Mesenchymal stem cell (in vitro differentiated cells and primary cell): ENCODE measurements around the gene CEP55. TPM values are rescaled to one million over a fixed set of nuclear protein-coding genes. Genes with fewer than 3 reads are reported as not detected.

Experiments
- DNase-seq: peaks from one replicate; pipeline ENCODE4 v3.0.0-alpha.2; 2013
- H2AFZ ChIP-seq: one replicate; pipeline ENCODE4 v1.6.1; 2013; ENCODE audit warnings: low read depth, mild to moderate bottlenecking, control low read depth, inconsistent platforms, low read length, moderate library complexity
- H2AK5ac ChIP-seq: 2 replicates; pipeline ENCODE4 v1.6.1; 2013; ENCODE audit warnings: low read length, moderate library complexity, mild to moderate bottlenecking, inconsistent platforms; ENCODE audit not compliant: severe bottlenecking
- H2BK120ac ChIP-seq: one replicate; pipeline ENCODE4 v1.6.1; 2013; ENCODE audit warnings: low read depth, mild to moderate bottlenecking, inconsistent platforms, low read length, moderate library complexity
- H2BK12ac ChIP-seq, 2 experiments: one replicate each; pipeline ENCODE4 v1.6.1; 2013; ENCODE audit warnings: inconsistent platforms in 2 of 2, low read length in 2 of 2, mild to moderate bottlenecking in 2 of 2, moderate library complexity in 2 of 2, control low read depth in 1 of 2
- H2BK15ac ChIP-seq: one replicate; pipeline ENCODE4 v1.6.1; 2013; ENCODE audit warnings: mild to moderate bottlenecking, low read depth, inconsistent platforms; ENCODE audit not compliant: poor library complexity, severe bottlenecking
- H2BK5ac ChIP-seq: 2 replicates; pipeline ENCODE4 v1.6.1; 2013; ENCODE audit warnings: low read depth, mild to moderate bottlenecking, low read length, control low read depth, inconsistent platforms; ENCODE audit not compliant: poor library complexity, severe bottlenecking
- H3K14ac ChIP-seq, 2 experiments: one replicate each; pipeline ENCODE4 v1.6.1; 2013; ENCODE audit warnings: inconsistent platforms in 2 of 2, low read length in 2 of 2, control low read depth in 1 of 2, mild to moderate bottlenecking in 1 of 2, moderate library complexity in 1 of 2
- H3K18ac ChIP-seq, 2 experiments: one replicate each; pipeline ENCODE4 v1.6.1; 2013; ENCODE audit warnings: inconsistent platforms in 2 of 2, low read length in 2 of 2, control low read depth in 1 of 2, low read depth in 1 of 2, mild to moderate bottlenecking in 1 of 2
- H3K23ac ChIP-seq, 2 experiments: one replicate each; pipeline ENCODE4 v1.6.1; 2013; ENCODE audit warnings: inconsistent platforms in 2 of 2, low read length in 2 of 2, mild to moderate bottlenecking in 2 of 2, moderate library complexity in 2 of 2, control low read depth in 1 of 2
- H3K27ac ChIP-seq: 2 replicates; pipeline ENCODE4 v1.5.1; 2013; ENCODE audit warnings: mild to moderate bottlenecking, moderate library complexity, low read length, control low read depth, inconsistent platforms; ENCODE audit not compliant: poor library complexity, severe bottlenecking
- H3K27me3 ChIP-seq, 2 experiments: 2 replicates each; pipeline versions ENCODE4 v1.6.1 to v1.7.0; 2013; ENCODE audit warnings: low read length in 2 of 2, mild to moderate bottlenecking in 2 of 2, moderate library complexity in 2 of 2, control low read depth in 1 of 2, inconsistent platforms in 1 of 2; ENCODE audit not compliant: control insufficient read depth in 1 of 2, insufficient read depth in 1 of 2
- H3K36me3 ChIP-seq, 2 experiments: 2 replicates each; pipeline versions ENCODE4 v1.6.1 to v1.7.0; 2013; ENCODE audit warnings: low read length in 2 of 2, control low read depth in 1 of 2, inconsistent platforms in 1 of 2, low read depth in 1 of 2, mild to moderate bottlenecking in 1 of 2; ENCODE audit not compliant: insufficient read depth in 2 of 2, control insufficient read depth in 1 of 2
- H3K4ac ChIP-seq, 2 experiments: one replicate each; pipeline ENCODE4 v1.6.1; 2013; ENCODE audit warnings: inconsistent platforms in 2 of 2, low read length in 2 of 2, mild to moderate bottlenecking in 2 of 2, moderate library complexity in 2 of 2, control low read depth in 1 of 2, low read depth in 1 of 2
- H3K4me1 ChIP-seq: 2 replicates; pipeline ENCODE4 v1.6.1; 2013; ENCODE audit warnings: low read depth, low read length, control low read depth; ENCODE audit not compliant: control insufficient read depth, insufficient read depth
- H3K4me2 ChIP-seq: 2 replicates; pipeline ENCODE4 v1.6.1; 2013; ENCODE audit warnings: low read length, mild to moderate bottlenecking, inconsistent platforms; ENCODE audit not compliant: poor library complexity, severe bottlenecking
- H3K4me3 ChIP-seq, 2 experiments: 2 replicates each; pipeline versions ENCODE4 v1.5.1 to v1.7.0; 2013; ENCODE audit warnings: low read length in 2 of 2, mild to moderate bottlenecking in 2 of 2, control low read depth in 1 of 2, low read depth in 1 of 2; ENCODE audit not compliant: insufficient read depth in 1 of 2
- H3K79me1 ChIP-seq: replicated peaks from 2 replicates; pipeline ENCODE4 v1.6.1; 2013; ENCODE audit warnings: mild to moderate bottlenecking, control low read depth, low read length, inconsistent platforms; ENCODE audit not compliant: poor library complexity, severe bottlenecking
- H3K9ac ChIP-seq: 2 replicates; pipeline ENCODE4 v1.7.0; 2013; ENCODE audit warnings: mild to moderate bottlenecking, low read length, moderate library complexity
- H3K9me3 ChIP-seq: 2 replicates; pipeline ENCODE4 v1.7.0; 2013; ENCODE audit warnings: mild to moderate bottlenecking, low read length; ENCODE audit not compliant: control insufficient read depth
- H4K8ac ChIP-seq: one replicate; pipeline ENCODE4 v1.6.1; 2013; ENCODE audit warnings: inconsistent platforms, mild to moderate bottlenecking, low read length, moderate library complexity
- H4K91ac ChIP-seq: one replicate; pipeline ENCODE4 v1.6.1; 2013; ENCODE audit warnings: mild to moderate bottlenecking, low read length, inconsistent platforms
- WGBS: methylation state at CpG from one replicate; pipeline ENCODE4 v1.1.7; 2013; ENCODE audit warnings: mixed read lengths; 5-methylcytosine and 5-hydroxymethylcytosine counted together
- polyA plus RNA-seq, 2 experiments: library from polyadenylated mRNA; stranded (reverse); fragments of 200-250 nt; gene quantifications; one replicate each; pipeline ENCODE4 v1.2.3, GENCODE V29; 2013

Gene CEP55
- 8.3 TPM for polyA plus RNA-seq (2013, experiment 1 of 2)
- 8.3 TPM for polyA plus RNA-seq (2013, experiment 2 of 2)

DNA sequence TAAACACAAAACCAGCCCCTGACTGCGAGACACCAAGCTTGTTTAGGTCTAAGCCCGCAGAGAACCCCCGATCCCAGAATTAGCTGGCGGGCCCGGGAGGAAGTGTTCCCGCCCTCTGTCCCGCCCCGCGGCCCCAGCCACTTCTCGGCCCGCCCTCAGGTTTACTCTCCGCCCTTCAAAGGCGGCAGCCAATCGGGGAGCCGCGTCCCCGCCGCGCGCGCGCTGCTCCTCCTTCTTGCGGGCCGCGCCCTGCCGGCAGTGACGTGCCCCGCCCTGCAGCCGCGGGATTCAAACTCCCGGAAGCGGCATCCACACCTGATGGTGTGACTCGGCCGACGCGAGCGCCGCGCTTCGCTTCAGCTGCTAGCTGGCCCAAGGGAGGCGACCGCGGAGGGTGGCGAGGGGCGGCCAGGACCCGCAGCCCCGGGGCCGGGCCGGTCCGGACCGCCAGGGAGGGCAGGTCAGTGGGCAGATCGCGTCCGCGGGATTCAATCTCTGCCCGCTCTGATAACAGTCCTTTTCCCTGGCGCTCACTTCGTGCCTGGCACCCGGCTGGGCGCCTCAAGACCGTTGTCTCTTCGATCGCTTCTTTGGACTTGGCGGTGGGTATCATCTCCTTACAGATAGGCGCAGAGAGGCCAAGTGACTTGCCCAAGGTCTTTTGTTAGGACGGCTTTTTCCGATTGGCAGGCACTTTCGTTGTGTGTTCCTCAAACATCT is at the start of gene CEP55:
Gene CEP55 (plus strand): TSS at position 291 of the 720 bp plus-strand sequence. CDS start 3,440 bp downstream, outside the sequence.
- H3K4me3 ChIP-seq: peak within 1 kb of the TSS; percentile 81 to 86
- no peaks in the 10 kb centered on the region for H3K36me3 ChIP-seq
- H3K79me1 ChIP-seq: peaks cover 3% of the 10 kb centered on the region
- no peak within 1 kb of the TSS for H3K14ac ChIP-seq
- H3K27ac ChIP-seq: peak within 1 kb of the TSS; percentile 42
- H3K9me3 ChIP-seq: no peaks in the 10 kb centered on the region
- H4K91ac ChIP-seq: no peak within 1 kb of the TSS
- H3K9ac ChIP-seq: peak within 1 kb of the TSS; percentile 88
- no peak within 1 kb of the TSS for H2BK120ac ChIP-seq
- no peaks in the 10 kb centered on the region for H3K27me3 ChIP-seq
- H4K8ac ChIP-seq: no peak within 1 kb of the TSS
- peak within 1 kb of the TSS; percentile 92 for H3K4me2 ChIP-seq
- peak within 1 kb of the TSS in 1 of 2 experiments; percentile 47 for H3K4ac ChIP-seq
- DNase-seq: peak; percentile 94
- H2BK15ac ChIP-seq: no peak within 1 kb of the TSS
- H3K23ac ChIP-seq: peak within 1 kb of the TSS in 1 of 2 experiments; percentile 89
- no peak within 1 kb of the TSS for H2BK5ac ChIP-seq
- no peak within 1 kb of the TSS for H2AK5ac ChIP-seq
- no peak within 1 kb of the TSS for H2BK12ac ChIP-seq
- peak within 1 kb of the TSS; percentile 55 to 71 for H3K18ac ChIP-seq
- WGBS: under 1% methylated on average over 63 of the region's 68 CpGs
- no peaks in the 10 kb centered on the region for H3K4me1 ChIP-seq
- H2AFZ ChIP-seq: peak within 1 kb of the TSS; percentile 97

DNA sequence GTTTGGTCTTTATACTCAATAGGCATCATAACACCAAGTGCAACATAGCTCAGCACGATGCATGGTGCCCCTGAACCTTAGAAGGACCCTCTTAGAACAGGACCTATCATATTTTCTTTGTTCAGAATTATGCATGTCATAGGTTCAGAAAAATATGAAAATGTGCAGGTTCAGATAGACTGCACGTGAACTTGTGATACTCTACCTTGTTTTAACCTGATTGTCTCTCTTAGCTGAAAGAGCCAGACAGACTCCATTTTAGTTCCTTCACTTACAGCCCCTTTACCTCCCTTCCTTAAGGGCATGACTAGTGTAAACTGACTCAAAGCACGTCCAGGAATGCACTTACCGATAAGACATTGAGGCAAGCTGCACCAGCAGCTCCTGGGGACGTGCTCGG is 49.4 kb upstream of the CEP55 start:
- Histone ChIP-seq H3K9ac (no peak overlapping the region), H3K18ac (no peak overlapping the region), H3K27ac (peak overlapping the region; percentile 91), H3K4ac (no peak overlapping the region), H2AFZ (no peak overlapping the region), H3K27me3 (no peaks in the 10 kb centered on the region), H2AK5ac (peak overlapping the region; percentile 35), H3K4me3 (no peak overlapping the region), H3K79me1 (peaks cover 2% of the 10 kb centered on the region), H3K9me3 (no peaks in the 10 kb centered on the region), H3K14ac (no peak overlapping the region), H2BK15ac (no peak overlapping the region), H2BK120ac (no peak overlapping the region), H3K36me3 (peaks cover 38 to 89% of the 10 kb centered on the region in 2 experiments), H2BK5ac (no peak overlapping the region), H3K4me1 (peaks cover 12% of the 10 kb centered on the region), H4K8ac (no peak overlapping the region), H3K23ac (no peak overlapping the region), H4K91ac (no peak overlapping the region), H2BK12ac (no peak overlapping the region), H3K4me2 (no peak overlapping the region)
- DNase-seq: no peak
- 76% methylated on average over 5 of the region's 6 CpGs for WGBS

DNA sequence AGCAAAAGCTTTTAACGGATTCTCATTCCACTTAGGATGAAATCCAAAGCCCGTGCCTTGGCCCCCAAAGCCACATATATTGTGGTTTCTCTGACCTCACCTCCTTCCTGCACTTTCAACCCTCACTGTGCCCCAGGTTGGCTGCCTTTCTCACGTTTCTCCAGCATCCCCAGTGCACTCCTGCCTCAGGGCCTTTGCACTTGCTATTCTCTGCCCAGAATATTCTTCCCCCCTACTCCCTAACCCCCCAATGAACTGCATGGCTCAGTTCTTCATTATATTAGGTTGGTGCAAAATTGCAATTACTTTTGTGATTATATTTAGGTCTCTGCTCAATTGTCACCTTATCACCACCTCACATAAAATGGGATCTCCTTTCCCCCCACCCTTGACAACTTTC is 48.4 kb upstream of the CEP55 start:
- Histone ChIP-seq H3K4me3 (no peak overlapping the region), H3K36me3 (peaks cover 38 to 89% of the 10 kb centered on the region in 2 experiments), H2AK5ac (peak overlapping the region; percentile 40), H2BK5ac (no peak overlapping the region), H3K27me3 (no peaks in the 10 kb centered on the region), H3K27ac (peak overlapping the region; percentile 65), H4K8ac (no peak overlapping the region), H3K4me2 (no peak overlapping the region), H3K4ac (no peak overlapping the region), H3K18ac (peak overlapping the region in 1 of 2 experiments; percentile 3), H3K23ac (no peak overlapping the region), H4K91ac (no peak overlapping the region), H3K14ac (no peak overlapping the region), H3K79me1 (peaks cover 2% of the 10 kb centered on the region), H3K9ac (no peak overlapping the region), H3K4me1 (peaks cover 12% of the 10 kb centered on the region), H2BK15ac (no peak overlapping the region), H2AFZ (no peak overlapping the region), H2BK12ac (no peak overlapping the region), H2BK120ac (no peak overlapping the region), H3K9me3 (no peaks in the 10 kb centered on the region)
- no peak for DNase-seq
- 44% methylated on average over 3 of the region's 3 CpGs for WGBS

DNA sequence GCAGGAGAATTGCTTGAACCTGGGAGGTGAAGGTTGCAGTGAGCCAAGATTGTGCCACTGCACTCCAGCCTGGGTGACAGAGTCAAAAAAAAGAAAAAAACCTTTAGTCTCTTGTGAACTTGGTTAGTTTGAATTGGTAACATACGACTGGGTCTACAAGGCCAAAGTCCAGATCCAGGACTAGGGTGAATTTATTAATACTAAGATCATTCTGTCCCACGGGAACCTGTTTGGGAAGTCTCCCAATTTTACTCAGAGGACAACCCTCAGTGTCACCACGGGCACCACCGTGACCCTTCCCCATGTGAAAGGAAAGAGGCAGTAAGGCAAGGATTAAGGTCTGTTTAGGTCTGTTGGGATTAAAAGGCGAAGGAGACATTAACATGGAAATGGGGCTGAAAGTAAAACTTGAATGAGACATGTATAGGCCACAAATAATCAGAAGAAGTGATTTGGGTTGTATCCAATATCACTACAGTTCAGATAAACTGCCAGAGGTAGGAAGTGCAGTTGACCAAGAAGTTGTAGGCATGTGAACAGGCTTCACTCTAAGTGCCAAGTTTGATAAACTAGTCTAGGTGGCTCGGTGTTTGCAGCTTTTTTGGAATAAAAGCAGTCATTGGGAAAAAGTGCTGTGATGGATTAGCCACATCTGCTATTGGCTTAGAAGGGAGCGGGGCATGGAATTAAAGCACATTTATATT is 45.0 kb upstream of the CEP55 start:
- Histone ChIP-seq H4K91ac (no peak overlapping the region), H3K4me1 (peaks cover 8% of the 10 kb centered on the region), H3K23ac (no peak overlapping the region), H2BK12ac (no peak overlapping the region), H3K9me3 (no peaks in the 10 kb centered on the region), H3K4ac (no peak overlapping the region), H2BK15ac (no peak overlapping the region), H3K18ac (no peak overlapping the region), H3K9ac (no peak overlapping the region), H3K79me1 (peaks cover 4% of the 10 kb centered on the region), H3K27ac (no peak overlapping the region), H4K8ac (no peak overlapping the region), H2BK120ac (no peak overlapping the region), H3K14ac (no peak overlapping the region), H2AFZ (no peak overlapping the region), H3K36me3 (peaks cover 51 to 84% of the 10 kb centered on the region in 2 experiments), H2BK5ac (no peak overlapping the region), H3K4me2 (no peak overlapping the region), H2AK5ac (no peak overlapping the region), H3K27me3 (no peaks in the 10 kb centered on the region), H3K4me3 (no peak overlapping the region)
- DNase-seq: no peak
- WGBS: 80% methylated on average over 6 of the region's 7 CpGs
